GM12878 (cell line): ENCODE measurements around the gene C1S. TPM values are rescaled to one million over a fixed set of nuclear protein-coding genes. Genes with fewer than 3 reads are reported as not detected.
"Not testable (repeated sequence)": the region's sequence is repeated elsewhere in the genome, so short reads cannot be mapped to it uniquely, and the experiment has no call there.

ENCODE experiments used
- ATAC-seq: fragments of 200-7000 bp; cut with Tn5 transposase; 3 replicates; pipeline ENCODE4 v1.9.1; 2020; ENCODE audit warnings: mild to moderate bottlenecking, moderate library complexity
- BruUV-seq: library from RNA; stranded (reverse); fragments of 400-500 nt; replicated peaks from 2 replicates; lab custom pipeline; 2021; lab: Mats Ljungman, UMichigan
- CTCF ChIA-PET: fragments of 300-600 bp; sonication (Branson Sonifier 250); formaldehyde crosslinking; extraction: SDS; loops from one replicate; lab custom pipeline; 2021; ENCODE audit warnings: inconsistent platforms; lab: Yijun Ruan, JAX
- POLR2A ChIA-PET: fragments of 350-600 bp; formaldehyde crosslinking; extraction: SDS; loops from one replicate; lab custom pipeline; 2021; ENCODE audit warnings: inconsistent platforms; lab: Charles Lee
- RAD21 ChIA-PET: fragments of 300-600 bp; sonication (Branson Sonifier 250); formaldehyde crosslinking; loops from one replicate; lab custom pipeline; 2023; ENCODE audit warnings: antibody characterized with exemption; ENCODE audit not compliant: unreplicated experiment; lab: Charles Lee
- SMC1A ChIA-PET: fragments of 300-600 bp; sonication (Branson Sonifier 250); formaldehyde crosslinking; loops from one replicate; lab custom pipeline; 2023; ENCODE audit not compliant: unreplicated experiment, uncharacterized antibody; lab: Charles Lee
- DNase-seq: peaks from one replicate; pipeline ENCODE4 v3.0.0-alpha.2; 2011; ENCODE audit warnings: low read depth, low spot score
- FAIRE-seq: peaks from 3 replicates; lab custom pipeline; 2011; peaks lifted over from hg19 to GRCh38; lab: Jason Lieb, UNC
- H2AFZ ChIP-seq: 2 replicates; pipeline ENCODE4 v1.6.0; 2011; ENCODE audit warnings: low read depth, low read length, control low read depth; ENCODE audit not compliant: control insufficient read depth
- H3K27ac ChIP-seq: 2 replicates; pipeline ENCODE4 v1.5.1; 2011; ENCODE audit warnings: control low read depth; ENCODE audit not compliant: control insufficient read depth, insufficient read depth
- H3K27me3 ChIP-seq, 2 experiments: replicated peaks in 1 of 2; 2 replicates each; pipeline versions ENCODE4 v1.6.0 to v1.6.1; 2011; ENCODE audit warnings: low read length in 1 of 2; ENCODE audit not compliant: control insufficient read depth in 2 of 2, insufficient read depth in 2 of 2
- H3K36me3 ChIP-seq, 2 experiments: 2 replicates each; pipeline ENCODE4 v1.5.1; 2011; ENCODE audit warnings: low read length in 1 of 2; ENCODE audit not compliant: control insufficient read depth in 2 of 2, insufficient read depth in 2 of 2
- H3K4me1 ChIP-seq: 2 replicates; pipeline ENCODE4 v1.6.1; 2011; ENCODE audit warnings: mild to moderate bottlenecking, low read length, moderate library complexity, mixed read lengths; ENCODE audit not compliant: control insufficient read depth, insufficient read depth
- H3K4me2 ChIP-seq: 2 replicates; pipeline ENCODE4 v1.6.0; 2011; ENCODE audit warnings: control low read depth; ENCODE audit not compliant: control insufficient read depth, insufficient read depth
- H3K4me3 ChIP-seq: fragments of 200-600 bp; sonication (generic); 2 replicates; pipeline ENCODE4 v1.5.1; 2016
- H3K79me2 ChIP-seq: 2 replicates; pipeline ENCODE4 v1.6.0; 2011; ENCODE audit warnings: low read length; ENCODE audit not compliant: control insufficient read depth, insufficient read depth
- H3K9ac ChIP-seq: 2 replicates; pipeline ENCODE4 v1.8.0; 2011; ENCODE audit warnings: low read length, control low read depth, mixed read lengths; ENCODE audit not compliant: control insufficient read depth, insufficient read depth
- H3K9me3 ChIP-seq: replicated peaks from 3 replicates; pipeline ENCODE4 v1.5.1; 2011; ENCODE audit warnings: mild to moderate bottlenecking, low read length; ENCODE audit not compliant: control insufficient read depth, insufficient read depth
- H4K20me1 ChIP-seq: 2 replicates; pipeline ENCODE4 v1.6.0; 2011; ENCODE audit not compliant: control insufficient read depth, insufficient read depth
- CTCF ChIP-seq, 3 experiments: IDR thresholded peaks in 2 of 3; conservative IDR thresholded peaks in 1 of 3; 2 replicates each; pipeline ENCODE4 v1.5.1; 2011; ENCODE audit warnings: low read depth in 3 of 3, low read length in 3 of 3, mild to moderate bottlenecking in 3 of 3, control low read depth in 2 of 3, moderate library complexity in 2 of 3, inconsistent platforms in 1 of 3, mixed read lengths in 1 of 3; ENCODE audit not compliant: control insufficient read depth in 2 of 3, insufficient read depth in 1 of 3; ENCODE audit errors: extremely low read depth in 1 of 3
- HCFC1 ChIP-seq: fragments of 150-350 bp; IDR thresholded peaks from 2 replicates; pipeline ENCODE4 v1.6.1; 2014; ENCODE audit warnings: low read length
- NR2F1 ChIP-seq: fragments of 450-650 bp; conservative IDR thresholded peaks from 2 replicates; pipeline ENCODE4 v1.6.1; 2017; ENCODE audit warnings: mild to moderate bottlenecking
- PAX5 ChIP-seq: IDR thresholded peaks from 2 replicates; pipeline ENCODE4 v1.6.1; 2011; ENCODE audit warnings: low read depth, low read length, borderline replicate concordance
- POLR2A ChIP-seq: IDR thresholded peaks from 2 replicates; pipeline ENCODE4 v1.6.1; 2011; ENCODE audit warnings: low read depth, mild to moderate bottlenecking, low read length
- SMARCA5 ChIP-seq: fragments of 450-650 bp; IDR thresholded peaks from 2 replicates; pipeline ENCODE4 v1.6.1; 2017; ENCODE audit warnings: mild to moderate bottlenecking
- ZBED1 ChIP-seq: IDR thresholded peaks from 2 replicates; pipeline ENCODE4 v1.6.1; 2016; ENCODE audit warnings: borderline replicate concordance
- WGBS: methylation state at CpG from one replicate; pipeline ENCODE4 v1.1.6; 2016; ENCODE audit warnings: low lambda C conversion rate; ENCODE audit not compliant: insufficient replicate concordance, insufficient coverage; ENCODE audit errors: missing lambda C conversion rate; 5-methylcytosine and 5-hydroxymethylcytosine counted together
- in situ Hi-C: fragments of 300-500 bp; cut with MboI; formaldehyde crosslinking; loops from 9 replicates; pipeline ENCODE4 v1.14.3; 2018; ENCODE audit warnings: mixed read lengths
- intact Hi-C: fragments of 100-400 bp; cut with micrococcal nuclease; formaldehyde crosslinking; loops from one replicate; pipeline ENCODE4 v1.14.2; 2022; ENCODE audit not compliant: unreplicated experiment
- polyA plus RNA-seq, 11 experiments: library from polyadenylated mRNA; depleted of rRNA in 4 of 11; unstranded in 6 of 11; stranded (reverse) in 5 of 11; fragments of >200 nt; fragmentation: Nextera tagmentation in 4 of 11; fragmentation: Illumina TruSeq in 1 of 11; extraction: Ambion mirVana in 4 of 11; extraction: Trizol in 1 of 11; gene quantifications; 1 replicate in 1 of 11; 2 replicates in 10 of 11; pipeline versions ENCODE4 v1.2.1 to v1.2.3, GENCODE V29; 2011 to 2016; ENCODE audit warnings: inconsistent platforms in 2 of 11, missing spikeins in 2 of 11, low read depth in 1 of 11
- total RNA-seq, 4 experiments: library from RNA; depleted of rRNA in 3 of 4; stranded (reverse); fragments of >200 nt in 3 of 4; fragmentation: Illumina TruSeq in 1 of 4; extraction: Trizol in 1 of 4; gene quantifications; 2 replicates each; pipeline versions ENCODE4 v1.2.1 to v1.2.3, GENCODE V29; 2013 to 2021
- TF ChIP-seq, protein P1 (sequence below): IDR thresholded peaks from 2 replicates; pipeline ENCODE4 v1.6.1; 2011; ENCODE audit warnings: mild to moderate bottlenecking, low read depth, low read length, moderate library complexity; ENCODE audit not compliant: insufficient replicate concordance
- TF ChIP-seq, protein P2 (sequence below): IDR thresholded peaks from 2 replicates; pipeline ENCODE4 v1.6.1; 2011; ENCODE audit warnings: low read depth, mild to moderate bottlenecking, low read length, moderate library complexity, borderline replicate concordance; ENCODE audit errors: extremely low read depth

Gene C1S
- total and polyA plus RNA-seq, 10 of the 15 experiments (the other 5 are each of a cell fraction or from before 2014, with no cell fraction given) = 0.10 to 1.4 (median 0.42) TPM

DNA sequence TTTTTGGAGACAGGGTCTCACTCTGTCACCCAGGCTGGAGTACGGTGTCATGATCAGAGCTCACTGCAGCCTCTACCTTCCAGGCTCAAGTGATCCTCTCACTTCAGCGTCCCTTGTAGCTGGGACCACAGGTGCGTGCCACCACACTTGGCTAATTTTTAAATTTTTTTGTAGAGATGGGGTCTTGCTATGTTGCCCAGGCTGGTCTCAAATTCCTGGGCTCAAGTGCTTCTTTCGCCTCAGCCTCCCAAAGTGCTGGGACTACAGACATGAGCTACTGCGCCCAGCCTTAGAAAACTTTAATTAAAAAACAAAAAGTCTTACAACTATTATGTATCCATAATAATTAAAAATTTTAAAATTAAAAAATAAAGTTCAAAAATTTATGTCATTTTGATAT lies 46.7 kb downstream of the C1S start:
- in situ Hi-C loops, H4K20me1 ChIP-seq, BruUV-seq, H3K4me2 ChIP-seq, H3K27ac ChIP-seq, H3K9ac ChIP-seq, FAIRE-seq, H3K36me3 ChIP-seq, H3K4me1 ChIP-seq, H3K9me3 ChIP-seq, H3K27me3 ChIP-seq, H3K4me3 ChIP-seq, ATAC-seq, intact Hi-C loops, H2AFZ ChIP-seq, DNase-seq: not testable (repeated sequence)
- RAD21 ChIA-PET = interaction anchor here (0.7 to 7.6 kb wide), 7 partner anchors 16 to 259 kb away, joined by 3 to 89 read pairs (median 5); partner anchors contain the start of genes C12orf57, LPCAT3, RNU7-1 and SPSB2
- WGBS = 95% methylated on average over 5 of the region's 5 CpGs
- POLR2A ChIA-PET = interaction anchor here (0.7 to 7.2 kb wide), 5 partner anchors 147 to 256 kb away, joined by 3 to 55 read pairs (median 7); partner anchors contain the start of genes C12orf57, CDCA3, RNU7-1 and USP5
- CTCF ChIA-PET = interaction anchor here (0.5 to 7.7 kb wide), 14 partner anchors 8 to 549 kb away, joined by 3 to 61 read pairs (median 6); partner anchors contain the start of genes C12orf57, C1R, LPCAT3 and RNU7-1
- SMC1A ChIA-PET = interaction anchor here (0.6 to 3.5 kb wide), 13 partner anchors 8 to 327 kb away, joined by 3 to 37 read pairs (median 4); partner anchors contain the start of genes C12orf57, RNU7-1 and USP5
- H3K79me2 ChIP-seq = peaks cover 29% of the 10 kb centered on the region

GRCh38 chr12:7107636-7108002 lies 47.1 kb downstream of the C1S start:
- Histone ChIP-seq H3K9me3 (peaks cover 6% of the 10 kb centered on the region), H4K20me1 (no peaks in the 10 kb centered on the region), H2AFZ (peak overlapping the region; percentile 93), H3K27me3 (no peaks in the 10 kb centered on the region), H3K4me1 (peaks cover 7% of the 10 kb centered on the region), H3K79me2 (peaks cover 29% of the 10 kb centered on the region), H3K36me3 (peaks cover 0 to 4% of the 10 kb centered on the region in 2 experiments; a peak in 2 of 4 replicates), H3K4me3 (peak overlapping the region; percentile 96; the same call in 1 of the 2 replicates), H3K4me2 (peak overlapping the region; percentile 91), H3K9ac (peak overlapping the region; percentile 100), H3K27ac (peak overlapping the region; percentile 99)
- BruUV-seq = no TSS peak
- SMC1A ChIA-PET = interaction anchor here (0.7 to 3.5 kb wide), 13 partner anchors 9 to 255 kb away, joined by 3 to 37 read pairs (median 4); partner anchors contain the start of genes C12orf57, RNU7-1 and USP5
- no peak for DNase-seq
- CTCF ChIA-PET = interaction anchor here (0.5 to 7.7 kb wide), 22 partner anchors 8 to 549 kb away, joined by 3 to 61 read pairs (median 6); partner anchors contain the start of genes C12orf57, C1R, CDCA3 and LPCAT3
- ATAC-seq = no peak
- RAD21 ChIA-PET = interaction anchor here (0.5 to 7.6 kb wide), 14 partner anchors 14 to 259 kb away, joined by 3 to 89 read pairs (median 4); partner anchors contain the start of genes C12orf57, LPCAT3, RNU7-1 and SPSB2
- no peak for TF ChIP-seq NR2F1
- TF ChIP-seq SMARCA5 = no peak
- no peak for TF ChIP-seq ZBED1
- TF ChIP-seq HCFC1 = no peak
- no peak for TF ChIP-seq POLR2A
- TF ChIP-seq, protein P1, sequence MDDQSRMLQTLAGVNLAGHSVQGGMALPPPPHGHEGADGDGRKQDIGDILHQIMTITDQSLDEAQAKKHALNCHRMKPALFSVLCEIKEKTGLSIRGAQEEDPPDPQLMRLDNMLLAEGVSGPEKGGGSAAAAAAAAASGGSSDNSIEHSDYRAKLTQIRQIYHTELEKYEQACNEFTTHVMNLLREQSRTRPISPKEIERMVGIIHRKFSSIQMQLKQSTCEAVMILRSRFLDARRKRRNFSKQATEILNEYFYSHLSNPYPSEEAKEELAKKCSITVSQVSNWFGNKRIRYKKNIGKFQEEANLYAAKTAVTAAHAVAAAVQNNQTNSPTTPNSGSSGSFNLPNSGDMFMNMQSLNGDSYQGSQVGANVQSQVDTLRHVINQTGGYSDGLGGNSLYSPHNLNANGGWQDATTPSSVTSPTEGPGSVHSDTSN = no peak
- no peak for TF ChIP-seq PAX5
- TF ChIP-seq CTCF (IDR thresholded peaks at IDR 0.05 in 2 of 3, conservative IDR thresholded peaks at IDR 0.05 in 1 of 3; ENCODE audit: control insufficient read depth in 2 of 3, extremely low read depth in 1 of 3, insufficient read depth in 1 of 3, low read depth in 3 of 3, low read length in 3 of 3) = no peak
- TF ChIP-seq, protein P2, sequence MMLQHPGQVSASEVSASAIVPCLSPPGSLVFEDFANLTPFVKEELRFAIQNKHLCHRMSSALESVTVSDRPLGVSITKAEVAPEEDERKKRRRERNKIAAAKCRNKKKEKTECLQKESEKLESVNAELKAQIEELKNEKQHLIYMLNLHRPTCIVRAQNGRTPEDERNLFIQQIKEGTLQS = no peak
- intact Hi-C loops (loop anchor here (2.0 kb wide), 1 partner anchor 163 kb away; the partner anchor contains the start of gene C12orf57), in situ Hi-C loops (no loop called here)
- no peak for FAIRE-seq
- POLR2A ChIA-PET = interaction anchor here (0.9 to 7.2 kb wide), 7 partner anchors 22 to 256 kb away, joined by 3 to 55 read pairs (median 7); partner anchors contain the start of genes C12orf57, CDCA3, CLSTN3 and LPCAT3
- 0% methylated on average over 3 of the region's 3 CpGs for WGBS
